Neural progenitor cell (in vitro differentiated cells): ENCODE results near the gene TNS3.

Source experiments
- EZH2 ChIP-seq: fragments of 200-600 bp; sonication (generic); IDR thresholded peaks from 2 replicates; pipeline ENCODE4 v1.6.1; 2017; ENCODE audit warnings: antibody characterized with exemption, mild to moderate bottlenecking, moderate library complexity
- TF ChIP-seq, protein P1 (sequence below): fragments of 200-600 bp; sonication (generic); IDR thresholded peaks from 2 replicates; pipeline ENCODE4 v1.5.1; 2017; ENCODE audit warnings: antibody characterized with exemption, mild to moderate bottlenecking

DNA sequence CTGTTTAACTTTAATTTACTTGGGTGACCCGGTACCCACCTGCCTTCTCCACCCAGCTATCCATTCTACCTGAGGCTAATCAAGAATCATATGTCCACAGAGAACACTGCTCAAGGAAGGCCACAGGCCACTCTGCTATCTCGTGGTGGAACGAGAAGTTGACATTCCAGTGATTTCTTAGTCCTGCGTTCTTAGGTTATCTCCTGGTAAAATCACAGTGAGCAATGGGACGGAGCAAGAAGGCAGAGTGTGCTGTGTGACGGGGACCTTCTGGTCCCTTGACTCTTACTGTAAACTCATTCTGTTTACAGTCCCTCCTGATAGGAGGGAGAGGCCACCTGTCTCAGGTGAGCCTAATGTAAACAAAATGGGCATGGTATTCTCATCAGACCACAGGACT lies 256.6 kb downstream of the TNS3 start:
- TF ChIP-seq, protein P1, sequence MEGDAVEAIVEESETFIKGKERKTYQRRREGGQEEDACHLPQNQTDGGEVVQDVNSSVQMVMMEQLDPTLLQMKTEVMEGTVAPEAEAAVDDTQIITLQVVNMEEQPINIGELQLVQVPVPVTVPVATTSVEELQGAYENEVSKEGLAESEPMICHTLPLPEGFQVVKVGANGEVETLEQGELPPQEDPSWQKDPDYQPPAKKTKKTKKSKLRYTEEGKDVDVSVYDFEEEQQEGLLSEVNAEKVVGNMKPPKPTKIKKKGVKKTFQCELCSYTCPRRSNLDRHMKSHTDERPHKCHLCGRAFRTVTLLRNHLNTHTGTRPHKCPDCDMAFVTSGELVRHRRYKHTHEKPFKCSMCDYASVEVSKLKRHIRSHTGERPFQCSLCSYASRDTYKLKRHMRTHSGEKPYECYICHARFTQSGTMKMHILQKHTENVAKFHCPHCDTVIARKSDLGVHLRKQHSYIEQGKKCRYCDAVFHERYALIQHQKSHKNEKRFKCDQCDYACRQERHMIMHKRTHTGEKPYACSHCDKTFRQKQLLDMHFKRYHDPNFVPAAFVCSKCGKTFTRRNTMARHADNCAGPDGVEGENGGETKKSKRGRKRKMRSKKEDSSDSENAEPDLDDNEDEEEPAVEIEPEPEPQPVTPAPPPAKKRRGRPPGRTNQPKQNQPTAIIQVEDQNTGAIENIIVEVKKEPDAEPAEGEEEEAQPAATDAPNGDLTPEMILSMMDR: no peak
- no peak for TF ChIP-seq EZH2
